Kidney glomerular epithelial cell (primary cell): ENCODE data around the gene DEPDC1B.
A peak's percentile ranks its signal among the peaks of the same experiment; 100 is the strongest.
"Not testable (repeated sequence)": the region's sequence is repeated elsewhere in the genome, so short reads cannot be mapped to it uniquely, and the experiment has no call there.

ENCODE experiments used
- DNase-seq: peaks from one replicate; lab custom pipeline; 2025; lab: John Stamatoyannopoulos, UW

The DEPDC1B gene

GRCh38 chr5:60699609-60700415, at the start of gene DEPDC1B:
Gene DEPDC1B (minus strand): TSS chr5:60700166. CDS start chr5:60700093, 73 bp downstream.
- DNase-seq = peak; percentile 82

GRCh38 chr5:60744682-60745081, 44.7 kb upstream of the DEPDC1B start:
- DNase-seq = no peak

- no peak for DNase-seq
Measured at GRCh38 chr5:60743511-60744314, 43.7 kb upstream of the DEPDC1B start.

- no peak for DNase-seq
Measured at GRCh38 chr5:60740322-60740721, 40.4 kb upstream of the DEPDC1B start.

GRCh38 chr5:60738933-60739332, 39.0 kb upstream of the DEPDC1B start:
- no peak for DNase-seq

GRCh38 chr5:60738461-60738860, 38.5 kb upstream of the DEPDC1B start:
- no peak for DNase-seq

GRCh38 chr5:60730858-60731257, 30.9 kb upstream of the DEPDC1B start:
- not testable (repeated sequence) for DNase-seq

GRCh38 chr5:60727033-60727679, 27.2 kb upstream of the DEPDC1B start:
- no peak for DNase-seq

GRCh38 chr5:60724126-60724525, 24.2 kb upstream of the DEPDC1B start:
- no peak for DNase-seq

GRCh38 chr5:60722416-60722815, 22.4 kb upstream of the DEPDC1B start:
- DNase-seq = no peak

- DNase-seq = no peak
Measured at GRCh38 chr5:60719329-60719728, 19.4 kb upstream of the DEPDC1B start.

GRCh38 chr5:60718166-60718892, 18.4 kb upstream of the DEPDC1B start:
- no peak for DNase-seq

GRCh38 chr5:60715201-60715928, 15.4 kb upstream of the DEPDC1B start:
- not testable (repeated sequence) for DNase-seq

GRCh38 chr5:60712950-60713349, 13.0 kb upstream of the DEPDC1B start:
- no peak for DNase-seq

GRCh38 chr5:60711892-60712291, 11.9 kb upstream of the DEPDC1B start:
- not testable (repeated sequence) for DNase-seq

GRCh38 chr5:60710362-60710761, 10.4 kb upstream of the DEPDC1B start:
- DNase-seq = no peak

GRCh38 chr5:60705144-60705543, 5.2 kb upstream of the DEPDC1B start:
- no peak for DNase-seq

GRCh38 chr5:60703944-60704343, 4.0 kb upstream of the DEPDC1B start:
- DNase-seq = no peak

- DNase-seq = peak; percentile 57
Measured at GRCh38 chr5:60701321-60701968, 1.5 kb upstream of the DEPDC1B start.

GRCh38 chr5:60700416-60700757, 421 bp upstream of the DEPDC1B start:
- no peak for DNase-seq

- DNase-seq = no peak
Measured at GRCh38 chr5:60699288-60699608, 718 bp downstream of the DEPDC1B start.
